IMR-90 (cell line): ENCODE results near the gene AUTS2.

ENCODE experiments used
- CEBPB ChIP-seq: IDR thresholded peaks from 2 replicates; pipeline ENCODE4 v1.6.1; 2012; ENCODE audit warnings: low read depth, low read length, improper control_type of control experiment
- CTCF ChIP-seq: conservative IDR thresholded peaks from 2 replicates; pipeline ENCODE4 v1.5.1; 2012; ENCODE audit warnings: mild to moderate bottlenecking, low read depth, low read length, improper control_type of control experiment
- FOS ChIP-seq: fragments of 150-350 bp; IDR thresholded peaks from 2 replicates; pipeline ENCODE4 v1.6.1; 2016; ENCODE audit warnings: low read depth, low read length
- MAFK ChIP-seq: IDR thresholded peaks from 2 replicates; pipeline ENCODE4 v1.6.1; 2012; ENCODE audit warnings: low read depth, low read length, improper control_type of control experiment
- POLR2A ChIP-seq: IDR thresholded peaks from 2 replicates; pipeline ENCODE4 v1.6.1; 2012; ENCODE audit warnings: mild to moderate bottlenecking, low read depth, low read length

DNA sequence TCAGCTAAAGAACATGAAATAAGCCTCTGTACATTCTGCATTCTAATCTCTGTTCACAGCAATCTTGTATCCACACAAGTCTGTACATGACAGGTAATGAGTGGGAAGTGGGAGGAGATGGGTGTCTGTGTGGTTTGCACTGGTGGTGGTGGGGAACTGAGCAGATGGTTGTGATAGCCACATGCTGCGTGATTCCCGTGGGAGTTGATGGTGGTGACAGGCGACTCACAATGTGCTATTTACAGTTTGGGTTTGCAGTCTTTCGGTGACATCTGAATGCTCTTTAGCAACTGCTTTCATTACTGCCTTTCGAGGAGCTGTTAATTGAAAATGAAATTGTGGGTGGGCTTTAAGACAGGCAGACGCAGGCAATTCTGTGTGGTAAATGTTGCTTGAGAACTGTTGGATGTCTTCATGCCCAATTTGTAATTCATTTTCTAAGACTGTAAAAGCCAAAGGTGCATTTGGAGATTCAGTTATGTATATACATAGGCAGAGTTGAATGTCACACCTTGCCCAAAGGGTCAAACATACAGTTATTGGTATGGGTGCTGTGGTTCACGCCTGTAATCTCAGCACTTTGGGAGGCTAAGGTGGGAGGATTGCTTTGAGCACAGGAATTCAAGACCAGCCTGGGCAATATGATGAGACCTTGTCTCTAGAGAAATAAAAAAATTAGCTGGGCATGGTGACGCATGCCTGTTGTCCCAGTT is 308.2 kb downstream of the AUTS2 start:
- no peak for TF ChIP-seq CTCF
- TF ChIP-seq FOS, result no peak
- TF ChIP-seq POLR2A, result no peak
- no peak for TF ChIP-seq MAFK
- TF ChIP-seq CEBPB, result no peak
